Measurements from ENCODE around the gene COQ8A. TPM values are rescaled to one million over a fixed set of nuclear protein-coding genes. Genes with fewer than 3 reads are reported as not detected.

Gene COQ8A
- polyA plus RNA-seq, 1 experiment, result 5.3 TPM

- ChIA-PET POLR2A (no interaction called here), CTCF (no interaction called here)
- TF ChIP-seq CTCF (IDR thresholded peaks at IDR 0.05; ENCODE audit: low read depth, low read length), result no peak
- Histone ChIP-seq H3K9me3 (ENCODE audit: control insufficient read depth, insufficient read depth, low read length) (no peaks in the 10 kb centered on the region), H3K4me3 (ENCODE audit: low read depth, low read length) (no peak overlapping the region), H3K27ac (ENCODE audit: low read depth, low read length) (no peak overlapping the region), H3K27me3 (ENCODE audit: control insufficient read depth, insufficient read depth, low read length) (no peaks in the 10 kb centered on the region)
- DNase-seq (ENCODE audit: low read depth, low spot score), result no peak
Observed at GRCh38 chr1:226949401-226949800, 9.3 kb downstream of the COQ8A start.

- H3K4me3 ChIP-seq (ENCODE audit: low read depth, low read length), result no peak overlapping the region
- TF ChIP-seq CTCF (IDR thresholded peaks at IDR 0.05; ENCODE audit: low read depth, low read length), result no peak
- no peak for DNase-seq (ENCODE audit: low read depth, low spot score)
- CTCF ChIA-PET, result interaction anchor here (0.6 to 0.7 kb wide), 2 partner anchors 319 to 466 kb away, joined by 3 read pairs; no protein-coding TSS in a partner anchor
- H3K27ac ChIP-seq (ENCODE audit: low read depth, low read length), result no peak overlapping the region
- H3K27me3 ChIP-seq (ENCODE audit: control insufficient read depth, insufficient read depth, low read length), result no peaks in the 10 kb centered on the region
- POLR2A ChIA-PET, result interaction anchor here (0.8 kb wide), 1 partner anchor 10 kb away, joined by 4 read pairs; the partner anchor contains the start of gene COQ8A
- peaks cover 4% of the 10 kb centered on the region for H3K9me3 ChIP-seq (ENCODE audit: control insufficient read depth, insufficient read depth, low read length)
Observed at GRCh38 chr1:226950316-226950715, 10.2 kb downstream of the COQ8A start.

- Histone ChIP-seq H3K27ac (ENCODE audit: low read depth, low read length) (no peak overlapping the region), H3K9me3 (ENCODE audit: control insufficient read depth, insufficient read depth, low read length) (peaks cover 7% of the 10 kb centered on the region), H3K27me3 (ENCODE audit: control insufficient read depth, insufficient read depth, low read length) (no peaks in the 10 kb centered on the region), H3K4me3 (ENCODE audit: low read depth, low read length) (no peak overlapping the region)
- CTCF ChIA-PET, result interaction anchor here (0.6 to 0.7 kb wide), 2 partner anchors 320 to 466 kb away, joined by 3 read pairs; no protein-coding TSS in a partner anchor
- no peak for DNase-seq (ENCODE audit: low read depth, low spot score)
- POLR2A ChIA-PET, result interaction anchor here (0.8 kb wide), 1 partner anchor 11 kb away, joined by 4 read pairs; the partner anchor contains the start of gene COQ8A
- TF ChIP-seq CTCF (IDR thresholded peaks at IDR 0.05; ENCODE audit: low read depth, low read length), result no peak
Observed at GRCh38 chr1:226950871-226951270, 10.8 kb downstream of the COQ8A start.

GRCh38 chr1:226951286-226952117 is 11.4 kb downstream of the COQ8A start:
- H3K27me3 ChIP-seq (ENCODE audit: control insufficient read depth, insufficient read depth, low read length), result no peaks in the 10 kb centered on the region
- ChIA-PET CTCF (no interaction called here), POLR2A (no interaction called here)

More at GRCh38 chr1:226951286-226952117, 11.4 kb downstream of the COQ8A start:
- Histone ChIP-seq H3K4me3 (ENCODE audit: low read depth, low read length) (no peak overlapping the region), H3K9me3 (ENCODE audit: control insufficient read depth, insufficient read depth, low read length) (peaks cover 7% of the 10 kb centered on the region), H3K27ac (ENCODE audit: low read depth, low read length) (no peak overlapping the region)
- DNase-seq (ENCODE audit: low read depth, low spot score), result no peak
- no peak for TF ChIP-seq CTCF (IDR thresholded peaks at IDR 0.05; ENCODE audit: low read depth, low read length)
